PC-3 (cell line): ENCODE data around the gene ZFYVE9. TPM values are rescaled to one million over a fixed set of nuclear protein-coding genes. Genes with fewer than 3 reads are reported as not detected.

Experiments
- ATAC-seq: fragments of 200-7000 bp; cut with Tn5 transposase; 2 replicates; pipeline ENCODE4 v1.9.1; 2020; ENCODE audit warnings: mild to moderate bottlenecking, moderate library complexity
- BruUV-seq: library from RNA; stranded (reverse); fragments of 400-500 nt; replicated peaks from 2 replicates; lab custom pipeline; 2021; lab: Mats Ljungman, UMichigan
- CTCF ChIA-PET: fragments of 300-600 bp; sonication (Branson Sonifier 250); formaldehyde crosslinking; loops from one replicate; lab custom pipeline; 2022; ENCODE audit warnings: antibody characterized with exemption; lab: Charles Lee
- POLR2A ChIA-PET: fragments of 300-600 bp; sonication (Branson Sonifier 250); formaldehyde crosslinking; loops from one replicate; lab custom pipeline; 2022; ENCODE audit warnings: antibody characterized with exemption; ENCODE audit not compliant: unreplicated experiment; lab: Charles Lee
- DNase-seq: peaks from one replicate; pipeline ENCODE4 v3.0.0-alpha.2; 2015
- H2AFZ ChIP-seq: fragments of 300-600 bp; sonication (generic); 2 replicates; pipeline ENCODE4 v1.6.0; 2016; ENCODE audit warnings: antibody characterized with exemption, low read length
- H3F3A ChIP-seq: fragments of 300-600 bp; sonication (generic); one replicate; pipeline ENCODE4 v1.6.0; 2017; ENCODE audit warnings: antibody characterized with exemption, low read length, control low read depth, mild to moderate bottlenecking; ENCODE audit not compliant: unreplicated experiment
- H3K27ac ChIP-seq: fragments of 300-600 bp; sonication (generic); 2 replicates; pipeline ENCODE4 v1.5.1; 2016; ENCODE audit warnings: mild to moderate bottlenecking, low read length
- H3K27me3 ChIP-seq: fragments of 300-600 bp; sonication (generic); 2 replicates; pipeline ENCODE4 v1.6.1; 2016; ENCODE audit warnings: low read length, mixed read lengths
- H3K36me3 ChIP-seq: fragments of 300-600 bp; sonication (generic); 2 replicates; pipeline ENCODE4 v1.6.1; 2016; ENCODE audit warnings: low read depth, mixed run types, low read length, mixed read lengths
- H3K4me1 ChIP-seq: fragments of 300-600 bp; sonication (generic); 2 replicates; pipeline ENCODE4 v1.5.1; 2016; ENCODE audit warnings: low read length; ENCODE audit not compliant: insufficient read depth
- H3K4me2 ChIP-seq: fragments of 300-600 bp; sonication (generic); 2 replicates; pipeline ENCODE4 v1.6.0; 2016; ENCODE audit warnings: low read length
- H3K4me3 ChIP-seq: fragments of 300-600 bp; sonication (generic); 2 replicates; pipeline ENCODE4 v1.5.1; 2016; ENCODE audit warnings: mild to moderate bottlenecking, low read length, mixed read lengths
- H3K79me2 ChIP-seq: fragments of 300-600 bp; sonication (generic); 2 replicates; pipeline ENCODE4 v1.6.1; 2017; ENCODE audit warnings: low read length, mixed read lengths
- H3K9ac ChIP-seq: fragments of 300-600 bp; sonication (generic); 2 replicates; pipeline ENCODE4 v1.6.0; 2016; ENCODE audit warnings: mild to moderate bottlenecking, low read length
- H3K9me2 ChIP-seq: fragments of 300-600 bp; sonication (generic); replicated peaks from 2 replicates; pipeline ENCODE4 v1.6.1; 2016; ENCODE audit warnings: mixed run types, low read length, mixed read lengths
- H3K9me3 ChIP-seq: fragments of 300-600 bp; sonication (generic); 2 replicates; pipeline ENCODE4 v1.6.1; 2016; ENCODE audit warnings: low read length, mixed read lengths
- H4K20me1 ChIP-seq: fragments of 300-600 bp; sonication (generic); 2 replicates; pipeline ENCODE4 v1.6.1; 2016; ENCODE audit warnings: low read length, mixed read lengths
- EZH2 ChIP-seq: fragments of 300-600 bp; sonication (generic); IDR thresholded peaks from one replicate; pipeline ENCODE4 v1.6.1; 2017; ENCODE audit warnings: antibody characterized with exemption, mild to moderate bottlenecking, low read length; ENCODE audit not compliant: unreplicated experiment
- EZH2phosphoT487 ChIP-seq: fragments of 300-600 bp; sonication (generic); IDR thresholded peaks from 2 replicates; pipeline ENCODE4 v1.6.1; 2018; ENCODE audit warnings: mild to moderate bottlenecking, antibody characterized with exemption, low read length, borderline replicate concordance
- intact Hi-C: fragments of 100-400 bp; cut with micrococcal nuclease; formaldehyde crosslinking; loops from 2 replicates; pipeline ENCODE4 v1.9.0; 2023
- total RNA-seq: library from RNA; depleted of rRNA; stranded (reverse); fragments of >200 nt; gene quantifications from 2 replicates; pipeline ENCODE4 v1.2.3, GENCODE V29; 2014
- TF ChIP-seq, protein P1 (sequence below): fragments of 300-600 bp; sonication (generic); conservative IDR thresholded peaks from 2 replicates; pipeline ENCODE4 v1.5.1; 2017; ENCODE audit warnings: antibody characterized with exemption, low read depth, mild to moderate bottlenecking, low read length

ZFYVE9 gene
- total RNA-seq, 1 experiment from 2014 or later = 14.2 TPM

DNA sequence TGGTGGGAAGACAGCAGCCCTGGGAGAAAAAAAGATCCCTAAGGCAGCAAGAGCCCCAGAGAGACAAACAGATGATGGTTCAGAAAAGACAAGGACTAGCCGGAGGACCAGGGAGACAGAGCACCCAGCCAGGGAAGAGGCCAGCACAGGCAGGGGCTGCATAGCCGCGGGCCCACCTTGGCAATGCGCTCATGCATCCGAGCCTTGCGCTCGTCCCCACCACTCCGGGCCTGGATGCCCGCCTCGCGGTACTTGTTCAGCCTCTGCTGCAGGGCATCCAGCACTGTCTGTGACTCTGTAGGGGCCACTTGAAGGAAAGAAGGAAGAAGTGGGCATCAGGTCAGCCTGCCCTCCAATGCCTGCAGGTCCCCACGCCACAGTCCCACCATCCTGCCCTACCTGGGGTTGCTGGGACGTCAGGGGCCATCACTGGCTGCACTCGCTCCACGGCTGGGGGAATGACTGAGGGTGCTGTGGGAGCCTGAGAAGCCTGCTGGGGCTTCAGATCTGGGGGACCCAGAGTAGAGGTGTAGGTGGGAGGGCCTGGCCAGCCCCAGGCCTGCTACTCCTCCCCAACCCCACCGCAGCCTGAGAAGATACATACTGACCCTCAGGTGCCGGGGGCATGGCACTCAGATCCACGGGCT is 217.1 kb downstream of the ZFYVE9 start:
- H3K79me2 ChIP-seq = peaks cover 3% of the 10 kb centered on the region
- intact Hi-C loops = no loop called here
- H3K4me3 ChIP-seq = no peak overlapping the region
- H3K4me1 ChIP-seq = no peaks in the 10 kb centered on the region
- no peak overlapping the region for H3K4me2 ChIP-seq
- H2AFZ ChIP-seq = no peak overlapping the region
- CTCF ChIA-PET = no interaction called here
- no peak overlapping the region for H3K27ac ChIP-seq
- no peaks in the 10 kb centered on the region for H3K27me3 ChIP-seq
- no peak for ATAC-seq
- no peak for TF ChIP-seq EZH2
- no peak for TF ChIP-seq EZH2phosphoT487
- TF ChIP-seq, protein P1, sequence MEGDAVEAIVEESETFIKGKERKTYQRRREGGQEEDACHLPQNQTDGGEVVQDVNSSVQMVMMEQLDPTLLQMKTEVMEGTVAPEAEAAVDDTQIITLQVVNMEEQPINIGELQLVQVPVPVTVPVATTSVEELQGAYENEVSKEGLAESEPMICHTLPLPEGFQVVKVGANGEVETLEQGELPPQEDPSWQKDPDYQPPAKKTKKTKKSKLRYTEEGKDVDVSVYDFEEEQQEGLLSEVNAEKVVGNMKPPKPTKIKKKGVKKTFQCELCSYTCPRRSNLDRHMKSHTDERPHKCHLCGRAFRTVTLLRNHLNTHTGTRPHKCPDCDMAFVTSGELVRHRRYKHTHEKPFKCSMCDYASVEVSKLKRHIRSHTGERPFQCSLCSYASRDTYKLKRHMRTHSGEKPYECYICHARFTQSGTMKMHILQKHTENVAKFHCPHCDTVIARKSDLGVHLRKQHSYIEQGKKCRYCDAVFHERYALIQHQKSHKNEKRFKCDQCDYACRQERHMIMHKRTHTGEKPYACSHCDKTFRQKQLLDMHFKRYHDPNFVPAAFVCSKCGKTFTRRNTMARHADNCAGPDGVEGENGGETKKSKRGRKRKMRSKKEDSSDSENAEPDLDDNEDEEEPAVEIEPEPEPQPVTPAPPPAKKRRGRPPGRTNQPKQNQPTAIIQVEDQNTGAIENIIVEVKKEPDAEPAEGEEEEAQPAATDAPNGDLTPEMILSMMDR = no peak
- no peaks in the 10 kb centered on the region for H4K20me1 ChIP-seq
- no peak overlapping the region for H3K9ac ChIP-seq
- no peak for DNase-seq
- H3F3A ChIP-seq = no peaks in the 10 kb centered on the region
- H3K9me3 ChIP-seq = no peaks in the 10 kb centered on the region
- peaks cover 34% of the 10 kb centered on the region; the same call in 1 of the 2 replicates for H3K36me3 ChIP-seq
- POLR2A ChIA-PET = no interaction called here
- H3K9me2 ChIP-seq = no peaks in the 10 kb centered on the region
- BruUV-seq = no TSS peak

DNA sequence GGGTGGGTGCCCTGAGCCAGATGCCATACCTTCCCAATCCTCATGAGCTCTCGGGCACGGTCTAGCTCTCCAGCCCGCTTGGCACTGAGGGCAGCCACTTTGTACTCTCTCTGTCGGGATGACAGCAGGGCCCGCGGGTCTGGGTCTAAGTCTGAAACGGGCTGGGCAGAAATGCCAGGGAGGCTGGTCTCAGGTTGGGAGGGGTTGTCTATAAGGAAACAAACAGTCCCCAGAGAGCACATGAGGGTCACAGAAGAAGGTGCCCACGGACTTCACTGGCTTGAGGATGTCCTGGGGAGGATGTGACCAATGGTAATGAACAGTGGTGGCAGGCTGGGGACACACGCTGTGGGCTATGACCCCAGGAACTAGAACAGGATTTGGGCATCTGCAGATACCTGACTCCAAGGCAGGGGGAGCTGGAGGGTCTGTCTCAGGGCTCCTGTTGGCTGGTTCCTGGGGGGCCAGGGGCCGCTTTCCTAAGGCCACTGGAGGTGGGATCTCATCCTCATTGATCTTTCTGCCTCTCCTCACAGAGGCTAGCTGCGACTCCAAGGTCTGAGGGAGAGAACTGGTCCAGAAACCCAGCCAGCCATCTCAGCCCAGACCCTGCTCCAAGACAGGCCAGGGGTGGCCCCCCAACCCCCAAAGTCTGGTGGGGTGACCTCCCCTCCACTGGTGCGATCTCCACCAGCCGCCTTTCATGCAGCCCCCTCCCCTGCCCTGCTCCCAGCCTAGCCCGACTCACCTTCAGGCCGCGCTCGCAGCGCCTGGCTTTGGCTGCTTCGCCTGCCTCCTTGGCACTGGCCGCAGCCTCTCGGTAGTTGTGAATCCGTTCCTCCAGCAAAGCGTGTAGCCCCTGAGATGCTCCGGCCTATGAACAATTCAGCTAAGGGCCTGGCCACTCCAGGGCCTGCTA is 218.0 kb downstream of the ZFYVE9 start:
- H3K4me2 ChIP-seq = no peak overlapping the region
- no peak overlapping the region for H3K9ac ChIP-seq
- ChIA-PET POLR2A (no interaction called here), CTCF (no interaction called here)
- H3K36me3 ChIP-seq = peaks cover 25% of the 10 kb centered on the region; the same call in 1 of the 2 replicates
- intact Hi-C loops = no loop called here
- peaks cover 12% of the 10 kb centered on the region for H3K79me2 ChIP-seq
- H3K27ac ChIP-seq = no peak overlapping the region
- ATAC-seq (no peak), DNase-seq (no peak)
- H3K27me3 ChIP-seq = no peaks in the 10 kb centered on the region
- no peaks in the 10 kb centered on the region for H3K9me2 ChIP-seq
- H3K4me1 ChIP-seq = peaks cover 5% of the 10 kb centered on the region
- TF ChIP-seq, protein P1 = no peak; the same call in 1 of the 2 replicates
- TF ChIP-seq EZH2phosphoT487 (no peak), EZH2 (no peak)
- H3K4me3 ChIP-seq = no peak overlapping the region
- no peak overlapping the region for H2AFZ ChIP-seq
- no TSS peak for BruUV-seq
- H3K9me3 ChIP-seq = no peaks in the 10 kb centered on the region
- no peaks in the 10 kb centered on the region for H4K20me1 ChIP-seq
- H3F3A ChIP-seq = no peaks in the 10 kb centered on the region
